Activated CD4-positive, alpha-beta T cell treated with anti-CD3 and anti-CD28 coated beads, Interleukin-2, amount 10 ng/mL, durations not matched to agents 7 days and 5 days (primary cell): Measurements from ENCODE around the gene DIS3L. TPM values are rescaled to one million over a fixed set of nuclear protein-coding genes. Genes with fewer than 3 reads are reported as not detected.
"Not testable (repeated sequence)": the region's sequence is repeated elsewhere in the genome, so short reads cannot be mapped to it uniquely, and the experiment has no call there.

Experiments used
- CTCF ChIA-PET: fragments of 350-600 bp; sonication (Branson Sonifier 250); formaldehyde crosslinking; loops from one replicate; lab custom pipeline; 2021; ENCODE audit warnings: antibody characterized with exemption; lab: Charles Lee
- POLR2A ChIA-PET: fragments of 350-600 bp; sonication (Branson Sonifier 250); formaldehyde crosslinking; loops from one replicate; lab custom pipeline; 2021; ENCODE audit warnings: antibody characterized with exemption; lab: Charles Lee
- DNase-seq: peaks from one replicate; pipeline ENCODE4 v3.0.0-alpha.2; 2020
- H3K27ac Mint-ChIP-seq: one replicate; pipeline ENCODE4 v1.8.0; 2021; ENCODE audit warnings: mild to moderate bottlenecking, moderate library complexity, mixed read lengths
- H3K27me3 Mint-ChIP-seq: one replicate; pipeline ENCODE4 v1.8.0; 2021; ENCODE audit warnings: mixed read lengths
- H3K36me3 Mint-ChIP-seq: one replicate; pipeline ENCODE4 v1.8.0; 2021; ENCODE audit warnings: low read depth, mixed read lengths
- H3K4me1 Mint-ChIP-seq: one replicate; pipeline ENCODE4 v1.8.0; 2021; ENCODE audit warnings: mixed read lengths
- H3K4me3 Mint-ChIP-seq: one replicate; pipeline ENCODE4 v1.8.0; 2021; ENCODE audit warnings: mild to moderate bottlenecking, moderate library complexity, mixed read lengths
- H3K9me3 Mint-ChIP-seq: one replicate; pipeline ENCODE4 v1.8.0; 2021; ENCODE audit warnings: mixed read lengths
- total RNA-seq, 2 experiments: library from RNA; stranded (reverse); gene quantifications; one replicate each; pipeline ENCODE4 v1.2.3, GENCODE V29; 2021

The DIS3L gene
- total RNA-seq, 2 experiments from 2014 or later, result 31.2 to 35.6 TPM

- Mint-ChIP-seq H3K27me3 (peaks cover 53% of the 10 kb centered on the region), H3K36me3 (no peaks in the 10 kb centered on the region), H3K4me1 (peaks cover 11% of the 10 kb centered on the region), H3K9me3 (no peaks in the 10 kb centered on the region), H3K27ac (no peak overlapping the region), H3K4me3 (no peak overlapping the region)
- ChIA-PET CTCF (no interaction called here), POLR2A (no interaction called here)
- DNase-seq, result no peak
Measured at GRCh38 chr15:66256692-66257091, 36.7 kb upstream of the DIS3L start.

GRCh38 chr15:66261056-66261455 is 32.3 kb upstream of the DIS3L start:
- ChIA-PET POLR2A (no interaction called here), CTCF (no interaction called here)
- Mint-ChIP-seq H3K27me3 (peaks cover 40% of the 10 kb centered on the region), H3K36me3 (no peaks in the 10 kb centered on the region), H3K4me1 (no peaks in the 10 kb centered on the region), H3K9me3 (peaks cover 6% of the 10 kb centered on the region), H3K4me3 (no peak overlapping the region), H3K27ac (no peak overlapping the region)
- no peak for DNase-seq

- CTCF ChIA-PET, H3K27ac Mint-ChIP-seq, DNase-seq, H3K4me3 Mint-ChIP-seq, H3K4me1 Mint-ChIP-seq, POLR2A ChIA-PET, H3K9me3 Mint-ChIP-seq, H3K36me3 Mint-ChIP-seq: not testable (repeated sequence)
- peaks cover 30% of the 10 kb centered on the region for H3K27me3 Mint-ChIP-seq
Measured at GRCh38 chr15:66262837-66263236, 30.5 kb upstream of the DIS3L start.

- Mint-ChIP-seq H3K27ac (no peak overlapping the region), H3K4me1 (no peaks in the 10 kb centered on the region), H3K27me3 (peaks cover 30% of the 10 kb centered on the region), H3K9me3 (peaks cover 6% of the 10 kb centered on the region), H3K4me3 (no peak overlapping the region), H3K36me3 (no peaks in the 10 kb centered on the region)
- DNase-seq, result no peak
- CTCF ChIA-PET, result no interaction called here
- POLR2A ChIA-PET, result no interaction called here
Measured at GRCh38 chr15:66264859-66265513, 28.4 kb upstream of the DIS3L start.

GRCh38 chr15:66269326-66270090 is 23.9 kb upstream of the DIS3L start:
- ChIA-PET CTCF (no interaction called here), POLR2A (no interaction called here)
- H3K4me1 Mint-ChIP-seq, result peaks cover 2% of the 10 kb centered on the region
- peaks cover 13% of the 10 kb centered on the region for H3K27me3 Mint-ChIP-seq
- H3K9me3 Mint-ChIP-seq, result no peaks in the 10 kb centered on the region
- H3K4me3 Mint-ChIP-seq, result no peak overlapping the region
- H3K36me3 Mint-ChIP-seq, result no peaks in the 10 kb centered on the region
- no peak for DNase-seq
- H3K27ac Mint-ChIP-seq, result no peak overlapping the region

- Mint-ChIP-seq H3K9me3 (no peaks in the 10 kb centered on the region), H3K4me3 (no peak overlapping the region), H3K27me3 (peaks cover 14% of the 10 kb centered on the region), H3K27ac (no peak overlapping the region), H3K36me3 (no peaks in the 10 kb centered on the region), H3K4me1 (peaks cover 2% of the 10 kb centered on the region)
- ChIA-PET POLR2A (no interaction called here), CTCF (no interaction called here)
- DNase-seq, result no peak
Measured at GRCh38 chr15:66270932-66271331, 22.4 kb upstream of the DIS3L start.

GRCh38 chr15:66275352-66275751 is 18.0 kb upstream of the DIS3L start:
- ChIA-PET CTCF (no interaction called here), POLR2A (no interaction called here)
- Mint-ChIP-seq H3K4me1 (peaks cover 2% of the 10 kb centered on the region), H3K36me3 (no peaks in the 10 kb centered on the region), H3K9me3 (no peaks in the 10 kb centered on the region), H3K4me3 (no peak overlapping the region), H3K27me3 (peaks cover 12% of the 10 kb centered on the region), H3K27ac (no peak overlapping the region)
- DNase-seq, result no peak

- no peaks in the 10 kb centered on the region for H3K4me1 Mint-ChIP-seq
- H3K36me3 Mint-ChIP-seq, result no peaks in the 10 kb centered on the region
- H3K9me3 Mint-ChIP-seq, result no peaks in the 10 kb centered on the region
- POLR2A ChIA-PET, result no interaction called here
- CTCF ChIA-PET, result no interaction called here
- no peak overlapping the region for H3K27ac Mint-ChIP-seq
- no peak overlapping the region for H3K4me3 Mint-ChIP-seq
- DNase-seq, result no peak
- H3K27me3 Mint-ChIP-seq, result peaks cover 12% of the 10 kb centered on the region
Measured at GRCh38 chr15:66276546-66276945, 16.8 kb upstream of the DIS3L start.

- no peaks in the 10 kb centered on the region for H3K36me3 Mint-ChIP-seq
Measured at GRCh38 chr15:66278056-66278455, 15.3 kb upstream of the DIS3L start.

GRCh38 chr15:66278671-66279070 is 14.7 kb upstream of the DIS3L start:
- Mint-ChIP-seq H3K27me3 (peaks cover 15% of the 10 kb centered on the region), H3K4me3 (no peak overlapping the region), H3K9me3 (no peaks in the 10 kb centered on the region), H3K4me1 (no peaks in the 10 kb centered on the region), H3K27ac (no peak overlapping the region), H3K36me3 (no peaks in the 10 kb centered on the region)
- DNase-seq, result no peak
- POLR2A ChIA-PET, result no interaction called here
- CTCF ChIA-PET, result no interaction called here

More at GRCh38 chr15:66278056-66278455, 15.3 kb upstream of the DIS3L start:
- Mint-ChIP-seq H3K4me1 (no peaks in the 10 kb centered on the region), H3K27me3 (peaks cover 15% of the 10 kb centered on the region), H3K9me3 (no peaks in the 10 kb centered on the region), H3K27ac (no peak overlapping the region), H3K4me3 (no peak overlapping the region)
- no peak for DNase-seq
- POLR2A ChIA-PET, result no interaction called here
- CTCF ChIA-PET, result no interaction called here

GRCh38 chr15:66284271-66284670 is 9.1 kb upstream of the DIS3L start:
- ChIA-PET CTCF (no interaction called here), POLR2A (no interaction called here)
- peaks cover 9% of the 10 kb centered on the region for H3K27me3 Mint-ChIP-seq
- DNase-seq, result no peak
- H3K9me3 Mint-ChIP-seq, result no peaks in the 10 kb centered on the region
- H3K4me1 Mint-ChIP-seq, result peaks cover 2% of the 10 kb centered on the region
- no peak overlapping the region for H3K4me3 Mint-ChIP-seq
- H3K36me3 Mint-ChIP-seq, result no peaks in the 10 kb centered on the region
- H3K27ac Mint-ChIP-seq, result no peak overlapping the region

- Mint-ChIP-seq H3K27me3 (peaks cover 4% of the 10 kb centered on the region), H3K4me1 (peaks cover 9% of the 10 kb centered on the region), H3K9me3 (no peaks in the 10 kb centered on the region), H3K27ac (no peak overlapping the region), H3K4me3 (no peak overlapping the region), H3K36me3 (no peaks in the 10 kb centered on the region)
- POLR2A ChIA-PET, result no interaction called here
- DNase-seq, result no peak
- CTCF ChIA-PET, result interaction anchor here (0.6 to 0.8 kb wide), 3 partner anchors 40 to 755 kb away, joined by 3 read pairs; partner anchors contain the start of gene HACD3
Measured at GRCh38 chr15:66285533-66286280, 7.7 kb upstream of the DIS3L start.

- POLR2A ChIA-PET, result no interaction called here
- CTCF ChIA-PET, result interaction anchor here (0.6 to 1.5 kb wide), 5 partner anchors 10 to 178 kb away, joined by 3 to 5 read pairs (median 3); partner anchors contain the start of gene MAP2K1
- H3K9me3 Mint-ChIP-seq, result no peaks in the 10 kb centered on the region
- no peak overlapping the region for H3K27ac Mint-ChIP-seq
- peaks cover 25% of the 10 kb centered on the region for H3K4me1 Mint-ChIP-seq
- peak; percentile 12 for DNase-seq
- peaks cover 2% of the 10 kb centered on the region for H3K27me3 Mint-ChIP-seq
- H3K36me3 Mint-ChIP-seq, result no peaks in the 10 kb centered on the region
- H3K4me3 Mint-ChIP-seq, result no peak overlapping the region
Measured at GRCh38 chr15:66287461-66288057, 5.8 kb upstream of the DIS3L start.
